HL-60 (cell line): Measurements from ENCODE around the gene RCBTB2.

Experiments
- CTCF ChIP-seq: IDR thresholded peaks from one replicate; pipeline ENCODE4 v1.5.1; 2011; ENCODE audit warnings: low read length, control low read depth, inconsistent platforms; ENCODE audit not compliant: insufficient read depth
- GABPA ChIP-seq: IDR thresholded peaks from 2 replicates; pipeline ENCODE4 v1.6.1; 2012; ENCODE audit warnings: low read depth

GRCh38 chr13:48549658-48550057 lies 16.8 kb upstream of the RCBTB2 start:
- no peak for TF ChIP-seq CTCF
- no peak for TF ChIP-seq GABPA
